GM18505 (cell line): Measurements from ENCODE around the gene RMRP.
"Not testable (repeated sequence)": the region's sequence is repeated elsewhere in the genome, so short reads cannot be mapped to it uniquely, and the experiment has no call there.

Experiments used
- ATAC-seq: cut with Tn5 transposase; IDR thresholded peaks from one replicate; pipeline ENCODE4 v1.9.1; 2021; ENCODE audit not compliant: unreplicated experiment
- POLR2A ChIP-seq: IDR thresholded peaks from 4 replicates; pipeline ENCODE4 v1.6.1; 2011; ENCODE audit warnings: borderline replicate concordance; ENCODE audit not compliant: insufficient read depth, insufficient read length; ENCODE audit errors: extremely low read depth

RMRP gene

GRCh38 chr9:35653611-35654010, 4.2 kb downstream of the RMRP start:
- no peak for ATAC-seq
- no peak for TF ChIP-seq POLR2A

GRCh38 chr9:35652829-35653209, 5.0 kb downstream of the RMRP start:
- no peak for ATAC-seq
- TF ChIP-seq POLR2A, result no peak

GRCh38 chr9:35651956-35652828, 5.6 kb downstream of the RMRP start:
- no peak for ATAC-seq
- TF ChIP-seq POLR2A, result no peak

GRCh38 chr9:35650341-35651158, 7.3 kb downstream of the RMRP start, which contains the start of gene SIT1:
Gene SIT1, minus strand, starts transcription at chr9:35650931. Its CDS starts 78 bp downstream, at chr9:35650853.
- no peak for ATAC-seq
- no peak for TF ChIP-seq POLR2A

- no peak for TF ChIP-seq POLR2A
- no peak for ATAC-seq
Observed at GRCh38 chr9:35649431-35650340, 8.1 kb downstream of the RMRP start.

GRCh38 chr9:35646533-35647265, 11.1 kb downstream of the RMRP start:
- ATAC-seq, result peak; percentile 83
- peak; percentile 84 for TF ChIP-seq POLR2A

GRCh38 chr9:35646153-35646532, 11.7 kb downstream of the RMRP start:
- ATAC-seq, result no peak
- TF ChIP-seq POLR2A, result no peak

- not testable (repeated sequence) for ATAC-seq
Observed at GRCh38 chr9:35645736-35646135, 12.1 kb downstream of the RMRP start.

- no peak for TF ChIP-seq POLR2A
Observed at GRCh38 chr9:35643046-35643445, 14.8 kb downstream of the RMRP start.

GRCh38 chr9:35641478-35641877, 16.3 kb downstream of the RMRP start:
- not testable (repeated sequence) for ATAC-seq

More at GRCh38 chr9:35643046-35643445, 14.8 kb downstream of the RMRP start:
- no peak for ATAC-seq

GRCh38 chr9:35640431-35640830, 17.4 kb downstream of the RMRP start:
- not testable (repeated sequence) for ATAC-seq

- ATAC-seq, result no peak
- TF ChIP-seq POLR2A, result no peak
Observed at GRCh38 chr9:35639631-35640030, 18.2 kb downstream of the RMRP start.

GRCh38 chr9:35639225-35639624, 18.6 kb downstream of the RMRP start:
- not testable (repeated sequence) for ATAC-seq

- ATAC-seq, result not testable (repeated sequence)
Observed at GRCh38 chr9:35638751-35639150, 19.1 kb downstream of the RMRP start.

- ATAC-seq, result not testable (repeated sequence)
Observed at GRCh38 chr9:35637427-35637955, 20.3 kb downstream of the RMRP start.

GRCh38 chr9:35636877-35637246, 21.0 kb downstream of the RMRP start:
- not testable (repeated sequence) for ATAC-seq
